ENCODE results near the gene GPR137B.

DNA sequence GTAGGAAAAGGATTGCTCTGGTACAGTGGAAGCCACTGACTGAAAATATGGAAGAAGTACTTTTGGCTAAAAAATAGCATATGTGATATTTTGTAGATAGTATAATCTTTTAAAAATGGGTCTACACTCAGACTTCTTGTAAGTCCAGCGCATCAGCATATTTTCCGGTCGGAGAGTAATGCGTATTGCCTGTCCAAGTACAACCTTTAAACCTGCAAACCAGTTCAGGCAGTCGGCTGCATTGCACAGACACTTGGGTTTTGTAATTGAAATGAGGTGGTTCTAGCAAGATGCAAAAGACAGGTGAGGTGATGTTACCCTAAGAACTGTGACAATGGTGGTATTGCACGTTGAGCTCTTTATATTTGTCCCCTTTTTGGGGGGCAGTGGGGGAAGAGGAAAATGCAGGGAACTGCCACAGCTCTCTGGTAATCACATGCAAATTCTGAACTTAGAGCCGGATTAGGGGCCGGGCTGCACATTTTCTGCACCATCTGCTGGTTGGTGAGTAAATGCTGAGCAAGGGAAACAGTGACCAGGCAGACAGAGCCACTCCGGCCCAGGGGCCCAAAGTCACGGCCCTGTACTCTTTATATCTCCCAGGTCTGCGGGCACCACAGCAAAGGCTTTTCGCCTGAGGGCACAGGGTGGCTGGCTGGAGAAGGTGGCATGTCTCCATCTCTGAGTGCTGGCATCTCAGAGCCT, 2.3 kb downstream of the GPR137B start:
- TF ChIP-seq, protein P1, sequence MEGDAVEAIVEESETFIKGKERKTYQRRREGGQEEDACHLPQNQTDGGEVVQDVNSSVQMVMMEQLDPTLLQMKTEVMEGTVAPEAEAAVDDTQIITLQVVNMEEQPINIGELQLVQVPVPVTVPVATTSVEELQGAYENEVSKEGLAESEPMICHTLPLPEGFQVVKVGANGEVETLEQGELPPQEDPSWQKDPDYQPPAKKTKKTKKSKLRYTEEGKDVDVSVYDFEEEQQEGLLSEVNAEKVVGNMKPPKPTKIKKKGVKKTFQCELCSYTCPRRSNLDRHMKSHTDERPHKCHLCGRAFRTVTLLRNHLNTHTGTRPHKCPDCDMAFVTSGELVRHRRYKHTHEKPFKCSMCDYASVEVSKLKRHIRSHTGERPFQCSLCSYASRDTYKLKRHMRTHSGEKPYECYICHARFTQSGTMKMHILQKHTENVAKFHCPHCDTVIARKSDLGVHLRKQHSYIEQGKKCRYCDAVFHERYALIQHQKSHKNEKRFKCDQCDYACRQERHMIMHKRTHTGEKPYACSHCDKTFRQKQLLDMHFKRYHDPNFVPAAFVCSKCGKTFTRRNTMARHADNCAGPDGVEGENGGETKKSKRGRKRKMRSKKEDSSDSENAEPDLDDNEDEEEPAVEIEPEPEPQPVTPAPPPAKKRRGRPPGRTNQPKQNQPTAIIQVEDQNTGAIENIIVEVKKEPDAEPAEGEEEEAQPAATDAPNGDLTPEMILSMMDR (IDR thresholded peaks at IDR 0.05 in 4 of 5, conservative IDR thresholded peaks at IDR 0.05 in 1 of 5): no peak
- no peak for TF ChIP-seq POLR2A (IDR thresholded peaks at IDR 0.05)
